NT2/D1 (cell line): ENCODE results near the gene TPK1.

Experiments
- SUZ12 ChIP-seq: IDR thresholded peaks from 2 replicates; pipeline ENCODE4 v1.6.1; 2011; ENCODE audit not compliant: insufficient read length, insufficient read depth; ENCODE audit errors: extremely low read depth
- YY1 ChIP-seq: IDR thresholded peaks from 2 replicates; pipeline ENCODE4 v1.6.1; 2011; ENCODE audit not compliant: insufficient read length, insufficient read depth
- ZNF274 ChIP-seq: IDR thresholded peaks from 2 replicates; pipeline ENCODE4 v1.6.1; 2011; ENCODE audit warnings: mild to moderate bottlenecking, low read depth, low read length

DNA sequence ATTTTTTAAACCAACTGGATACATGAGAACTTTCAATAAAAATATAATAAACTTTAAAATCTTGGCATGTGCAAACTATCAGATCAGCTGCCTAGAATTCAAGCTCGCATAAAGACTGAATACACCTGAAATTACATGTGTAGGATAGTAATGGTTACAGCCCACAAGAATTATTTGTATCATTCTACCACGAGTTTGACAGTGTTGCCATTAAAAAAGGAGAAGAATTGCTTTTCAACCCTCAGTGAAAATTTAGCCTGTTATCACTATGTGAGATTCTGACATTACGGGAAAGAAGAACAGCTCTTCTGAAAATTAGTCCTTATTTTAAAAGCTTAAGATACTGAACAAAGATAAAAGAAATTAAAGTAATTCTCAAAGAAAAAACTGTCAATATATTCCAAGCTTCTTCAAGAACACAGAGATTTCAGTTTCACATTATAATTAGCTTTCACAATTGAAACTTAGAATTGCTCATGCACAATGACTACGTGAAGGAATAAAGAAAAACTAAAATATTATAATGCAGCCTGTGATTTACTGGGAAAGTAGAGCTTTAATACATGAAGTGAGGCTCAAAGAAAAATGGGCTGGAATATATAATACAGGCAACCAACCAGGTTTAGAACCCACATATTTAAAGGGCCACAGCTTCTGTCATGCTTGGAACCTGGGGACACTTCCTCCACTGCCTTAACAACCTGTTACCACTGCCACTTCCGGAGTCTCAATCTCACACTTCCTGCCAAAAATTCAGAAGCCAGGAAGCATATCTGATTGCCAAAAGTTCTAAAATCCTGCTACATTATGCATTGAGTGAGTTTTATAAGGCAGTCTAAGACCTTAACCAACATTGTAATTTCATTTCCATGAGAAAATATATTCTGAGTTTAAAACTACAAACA, 23.2 kb downstream of the TPK1 start:
- TF ChIP-seq ZNF274, result no peak
- no peak for TF ChIP-seq YY1
- no peak for TF ChIP-seq SUZ12
